IPS-20b (cell line): ENCODE data around the gene DOC2B.
"Not testable (repeated sequence)": the region's sequence is repeated elsewhere in the genome, so short reads cannot be mapped to it uniquely, and the experiment has no call there.

ENCODE experiments used
- H3K27ac ChIP-seq: one replicate; pipeline ENCODE4 v1.5.1; 2013; ENCODE audit warnings: low read length
- H3K27me3 ChIP-seq: 2 replicates; pipeline ENCODE4 v1.6.1; 2013; ENCODE audit warnings: mild to moderate bottlenecking, low read length, inconsistent platforms; ENCODE audit not compliant: insufficient read depth
- H3K36me3 ChIP-seq: 2 replicates; pipeline ENCODE4 v1.6.1; 2013; ENCODE audit warnings: low read depth, mild to moderate bottlenecking, inconsistent platforms, low read length, moderate library complexity; ENCODE audit not compliant: insufficient read depth
- H3K4me1 ChIP-seq: 2 replicates; pipeline ENCODE4 v1.6.1; 2013; ENCODE audit warnings: mild to moderate bottlenecking, control low read depth, inconsistent platforms, low read length, moderate library complexity; ENCODE audit not compliant: insufficient read depth
- H3K4me3 ChIP-seq: 2 replicates; pipeline ENCODE4 v1.5.1; 2013; ENCODE audit warnings: mild to moderate bottlenecking, low read length, inconsistent platforms
- H3K9ac ChIP-seq: 2 replicates; pipeline ENCODE4 v1.6.1; 2013; ENCODE audit warnings: low read depth, mild to moderate bottlenecking, inconsistent platforms, low read length, moderate library complexity
- H3K9me3 ChIP-seq: 2 replicates; pipeline ENCODE4 v1.6.1; 2013; ENCODE audit warnings: mild to moderate bottlenecking, low read depth, low read length, inconsistent platforms; ENCODE audit not compliant: insufficient read depth

DOC2B gene

DNA sequence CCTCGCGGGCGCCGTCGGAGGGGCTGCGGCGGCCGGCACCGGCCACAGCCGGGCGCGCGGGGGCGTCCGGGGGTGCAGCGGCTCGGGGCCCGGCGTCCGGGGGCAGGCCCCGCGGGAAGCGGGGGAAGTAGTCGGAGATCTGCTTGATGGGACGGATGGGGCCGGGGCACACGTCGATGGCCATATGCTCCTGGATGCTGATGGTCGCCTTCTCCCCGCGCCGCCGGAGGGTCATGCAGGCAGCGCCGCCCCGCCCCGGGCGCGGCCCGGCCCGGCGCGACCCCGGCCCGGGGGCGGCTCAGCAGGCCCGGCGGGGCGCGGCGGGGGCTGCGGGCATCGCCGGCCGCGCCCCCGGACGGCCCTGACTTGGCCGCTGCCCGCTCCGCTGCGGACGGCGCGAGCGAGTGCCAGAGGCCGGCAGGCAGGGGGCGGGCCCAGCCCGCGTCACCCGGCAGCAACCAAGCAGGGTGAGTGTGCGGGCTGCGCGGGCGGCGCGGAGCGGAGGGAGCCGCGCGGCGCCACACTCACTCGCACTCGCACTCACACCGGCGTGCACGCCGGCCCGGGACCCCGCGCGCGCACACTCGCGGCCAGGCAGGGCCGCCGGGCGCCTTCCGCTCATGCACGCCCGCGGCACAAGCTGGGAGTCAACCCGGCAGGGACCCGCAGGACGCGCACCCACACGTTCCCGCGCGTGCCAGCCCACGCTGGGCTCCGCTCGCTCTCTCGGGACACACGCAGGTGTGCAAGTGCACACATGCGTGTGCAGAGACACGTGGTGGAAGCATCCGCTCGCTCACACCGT lies at the start of gene DOC2B:
TSS of gene DOC2B (minus strand) at position 406 of the 805 bp plus-strand sequence. CDS start at position 235, 171 bp downstream.
- peak within 1 kb of the TSS; percentile 56; the same call in 1 of the 2 replicates for H3K4me3 ChIP-seq
- H3K36me3 ChIP-seq: no peaks in the 10 kb centered on the region
- no peaks in the 10 kb centered on the region for H3K9me3 ChIP-seq
- H3K27ac ChIP-seq: no peak within 1 kb of the TSS
- H3K9ac ChIP-seq: peak within 1 kb of the TSS; percentile 37; the same call in 1 of the 2 replicates
- peaks cover 81% of the 10 kb centered on the region for H3K27me3 ChIP-seq
- H3K4me1 ChIP-seq: peaks cover 7% of the 10 kb centered on the region; the same call in 1 of the 2 replicates

DNA sequence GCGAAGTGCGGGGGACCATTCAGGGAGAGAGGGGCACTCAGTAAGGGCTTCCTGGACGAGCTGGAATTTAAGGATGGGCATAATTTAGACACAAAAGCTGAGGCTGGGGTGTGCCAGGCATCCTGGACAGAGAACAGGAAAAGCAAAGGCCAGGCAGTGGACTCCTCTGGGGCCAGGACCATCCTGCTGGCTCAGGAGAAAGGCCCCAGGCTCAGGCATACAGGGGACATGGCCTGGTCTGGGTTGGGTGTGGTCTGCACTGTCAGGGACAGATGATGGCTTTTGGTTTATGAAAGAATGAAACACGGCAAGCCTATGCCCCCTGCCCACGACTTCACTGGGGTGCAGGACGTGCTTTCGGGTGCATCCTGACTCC lies 48.9 kb upstream of the DOC2B start:
- no peaks in the 10 kb centered on the region for H3K27me3 ChIP-seq

DNA sequence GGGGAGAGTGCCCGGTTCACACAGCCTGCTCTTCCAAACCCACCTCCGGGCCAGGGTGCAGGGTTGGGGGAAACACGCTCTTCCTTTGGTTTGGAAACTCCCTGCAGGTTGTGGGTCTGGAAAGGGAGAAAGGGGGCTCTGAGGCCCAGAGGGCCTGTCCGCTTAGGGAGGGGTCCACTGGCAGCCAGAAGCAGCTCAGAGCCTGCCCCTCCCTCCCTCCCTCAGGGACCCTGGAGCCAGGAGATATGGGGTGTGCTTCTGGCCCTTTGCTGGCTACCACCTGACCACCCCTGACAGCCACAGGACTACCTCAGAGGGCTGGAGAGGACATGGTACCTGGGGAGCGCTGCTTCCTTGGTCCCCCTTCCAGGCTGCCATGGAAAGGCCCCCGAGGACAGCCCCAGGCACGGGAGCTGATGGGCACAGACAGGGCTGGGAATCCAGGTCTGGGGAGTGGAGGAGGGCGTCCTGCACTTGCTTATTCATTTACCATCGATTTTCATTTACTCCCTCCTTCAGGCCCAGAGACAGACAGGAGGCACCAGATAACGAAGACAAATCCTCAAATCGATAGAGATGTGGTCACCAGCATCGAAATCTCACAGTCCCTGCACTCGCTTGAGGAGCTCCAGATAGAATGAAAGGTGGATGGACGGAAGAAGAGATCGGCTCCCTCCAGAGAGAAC lies 48.4 kb upstream of the DOC2B start:
- Histone ChIP-seq H3K27me3 (no peaks in the 10 kb centered on the region), H3K27ac (no peak overlapping the region), H3K9ac (no peak overlapping the region), H3K4me1 (no peaks in the 10 kb centered on the region), H3K36me3 (no peaks in the 10 kb centered on the region), H3K9me3 (no peaks in the 10 kb centered on the region), H3K4me3 (no peak overlapping the region)

More for the DNA sequence above, 48.9 kb upstream of the DOC2B start:
- Histone ChIP-seq H3K4me3 (no peak overlapping the region), H3K9me3 (no peaks in the 10 kb centered on the region), H3K4me1 (no peaks in the 10 kb centered on the region), H3K36me3 (no peaks in the 10 kb centered on the region), H3K27ac (no peak overlapping the region), H3K9ac (no peak overlapping the region)

DNA sequence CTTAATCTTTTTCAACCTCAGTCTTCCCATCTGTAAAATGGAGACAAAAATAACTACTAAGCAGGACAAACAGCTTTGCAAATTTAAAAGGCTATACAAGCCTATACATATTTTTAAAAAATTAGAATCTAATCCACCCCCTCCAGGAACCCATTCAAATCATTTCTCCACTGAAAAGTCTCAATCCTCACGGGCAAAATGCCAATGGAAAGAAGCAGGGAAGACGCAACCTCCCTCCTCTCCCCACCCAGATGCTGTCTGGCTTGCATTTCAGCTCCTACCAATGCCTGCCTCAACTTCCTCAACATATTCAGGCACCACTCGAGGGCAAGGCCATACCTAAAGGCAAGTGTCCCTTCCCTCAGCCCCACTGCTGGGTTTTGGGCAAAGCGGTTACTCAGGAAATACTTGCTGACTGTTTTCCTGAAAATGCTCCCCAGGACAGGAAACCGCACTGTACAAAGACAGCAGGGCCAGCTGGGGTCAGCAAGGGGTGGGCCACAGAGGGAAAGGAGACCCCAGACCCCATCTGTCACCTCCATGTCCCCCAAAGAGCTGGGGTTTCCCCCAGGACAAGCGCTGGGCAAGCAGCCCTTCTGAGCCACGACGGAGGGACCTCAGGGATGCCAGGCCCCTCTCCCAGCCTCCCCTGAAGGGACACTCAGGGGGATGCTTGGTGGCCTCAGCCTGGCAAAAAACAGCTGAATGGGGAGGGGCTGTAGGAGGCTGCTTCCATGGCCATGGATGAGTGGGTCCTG lies 47.7 kb upstream of the DOC2B start:
- H3K4me1 ChIP-seq: no peaks in the 10 kb centered on the region
- H3K9ac ChIP-seq: no peak overlapping the region
- no peak overlapping the region for H3K27ac ChIP-seq
- H3K4me3 ChIP-seq: no peak overlapping the region
- no peaks in the 10 kb centered on the region for H3K27me3 ChIP-seq
- H3K9me3 ChIP-seq: no peaks in the 10 kb centered on the region
- H3K36me3 ChIP-seq: no peaks in the 10 kb centered on the region

DNA sequence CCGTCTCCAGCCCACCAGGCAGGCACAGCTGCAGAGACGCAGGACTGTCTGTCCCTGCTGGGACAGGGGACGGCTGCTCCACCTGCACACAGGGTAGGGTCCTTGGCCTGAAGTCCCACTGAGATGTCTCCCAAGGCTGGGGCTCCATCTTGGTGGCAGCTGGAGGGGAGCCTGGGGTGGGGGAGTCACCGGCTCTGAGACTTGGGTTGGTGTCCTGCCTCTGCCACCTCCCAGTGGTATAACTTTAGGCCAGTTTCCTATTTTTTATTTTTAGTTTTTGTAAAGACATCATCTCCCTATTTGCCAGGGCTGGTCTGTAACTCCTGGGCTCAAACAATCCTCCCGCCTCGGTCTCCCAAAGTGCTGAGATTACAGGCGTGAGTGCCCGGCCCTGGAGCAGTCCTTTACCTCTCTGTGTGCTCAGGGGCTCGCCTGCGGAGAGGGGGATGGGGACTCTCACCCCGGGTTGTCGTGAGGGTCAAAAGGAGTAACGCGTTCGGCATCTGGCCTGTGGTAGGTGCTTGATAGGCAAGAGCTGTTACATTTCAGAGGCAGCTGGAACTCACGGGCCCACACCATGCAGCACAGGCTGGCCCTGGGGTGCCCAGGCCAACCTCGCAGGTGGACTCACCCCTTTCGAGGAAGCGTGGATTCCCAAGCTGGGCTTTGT lies 46.6 kb upstream of the DOC2B start:
- no peaks in the 10 kb centered on the region for H3K36me3 ChIP-seq
- no peaks in the 10 kb centered on the region for H3K4me1 ChIP-seq
- H3K27me3 ChIP-seq: no peaks in the 10 kb centered on the region
- no peak overlapping the region for H3K27ac ChIP-seq
- no peak overlapping the region for H3K9ac ChIP-seq
- H3K4me3 ChIP-seq: no peak overlapping the region
- no peaks in the 10 kb centered on the region for H3K9me3 ChIP-seq

DNA sequence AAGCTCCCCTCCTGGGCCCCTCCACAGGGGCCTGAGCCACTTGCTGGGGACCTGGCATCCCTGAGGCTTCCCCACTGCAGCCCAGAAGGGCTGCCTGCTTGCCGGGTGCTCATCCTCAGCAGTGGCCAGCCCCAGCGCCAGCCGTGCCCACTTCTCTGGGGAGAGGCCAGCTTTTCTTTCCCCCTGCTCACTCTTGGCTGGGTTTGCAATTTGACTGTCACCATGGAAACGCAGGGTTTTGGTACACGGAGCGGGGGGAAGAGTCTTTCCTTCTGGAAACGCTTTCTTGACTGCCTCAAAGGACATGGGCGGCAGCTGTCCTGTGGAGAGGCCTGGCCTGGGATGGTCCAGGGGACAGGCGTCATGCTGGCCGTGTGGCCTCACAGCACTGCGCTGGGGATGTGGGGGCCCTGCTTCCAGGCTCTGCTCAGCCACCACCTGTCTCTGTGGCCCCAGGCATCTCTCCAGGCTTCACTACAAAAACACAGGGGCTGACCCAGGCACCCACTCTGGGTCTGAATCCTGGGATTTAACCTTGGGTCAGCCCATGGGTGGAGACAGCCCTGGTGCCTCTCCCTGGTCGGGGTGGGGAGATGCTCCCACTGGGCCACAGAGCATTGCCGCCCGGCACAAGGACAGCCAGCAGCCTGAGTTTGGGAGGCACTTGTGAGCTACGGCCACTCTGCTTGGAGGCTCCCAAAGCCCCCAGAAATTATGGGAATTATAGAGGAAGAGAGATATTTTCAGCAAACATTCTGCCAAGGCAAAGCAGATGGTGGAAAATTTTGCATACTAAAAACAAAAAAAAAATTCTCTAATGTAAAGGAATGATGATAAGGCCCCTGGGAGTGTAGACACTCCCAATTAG lies 45.9 kb upstream of the DOC2B start:
- Histone ChIP-seq H3K36me3 (no peaks in the 10 kb centered on the region), H3K9me3 (no peaks in the 10 kb centered on the region), H3K4me1 (no peaks in the 10 kb centered on the region), H3K4me3 (no peak overlapping the region), H3K27ac (no peak overlapping the region), H3K27me3 (no peaks in the 10 kb centered on the region), H3K9ac (no peak overlapping the region)

DNA sequence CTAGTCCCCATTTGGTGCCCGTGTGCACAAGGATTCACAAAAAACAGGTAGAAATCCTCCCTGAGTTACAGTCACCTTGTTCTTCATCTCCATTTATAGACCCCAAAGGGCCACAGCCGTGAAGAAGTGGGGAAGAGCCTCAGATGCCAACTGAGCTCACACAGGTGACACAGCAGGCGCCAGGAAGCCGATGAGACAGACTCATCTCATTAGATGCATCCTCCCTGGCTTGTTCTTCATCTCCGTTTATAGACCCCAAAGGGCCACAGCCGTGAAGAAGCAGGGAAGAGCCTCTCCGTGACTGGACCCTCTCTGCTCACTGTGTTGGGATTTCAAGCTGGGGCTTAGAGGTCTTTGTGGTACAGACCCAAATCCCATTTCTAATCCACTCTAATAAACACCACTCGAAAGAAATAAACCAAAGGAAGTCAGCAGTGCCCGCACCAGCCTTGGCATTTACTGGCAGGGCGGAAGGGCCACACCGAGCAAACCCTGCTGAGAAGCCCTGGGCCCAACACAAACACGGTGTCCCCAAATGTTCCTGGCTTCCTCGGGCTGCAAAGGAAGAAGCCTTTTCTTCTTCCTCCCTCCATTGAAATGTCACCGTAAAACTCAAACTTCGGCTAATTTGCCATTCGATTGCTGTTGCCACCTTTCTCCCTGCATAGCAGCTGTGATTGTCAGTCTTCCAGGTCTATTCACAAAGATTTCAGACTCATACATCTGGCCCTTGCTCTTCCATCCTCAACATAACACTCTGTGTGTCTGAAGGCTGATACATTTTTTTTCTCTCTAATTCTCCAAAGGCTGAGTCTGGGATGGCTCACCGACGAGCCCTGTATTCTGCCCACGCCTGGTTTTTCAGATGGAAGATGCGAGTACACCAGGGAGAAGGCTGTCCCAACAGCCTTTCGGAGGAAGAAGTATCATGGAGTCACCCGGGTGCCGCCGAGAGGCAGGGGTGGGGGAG lies 44.9 kb upstream of the DOC2B start:
- no peaks in the 10 kb centered on the region for H3K36me3 ChIP-seq
- no peak overlapping the region for H3K27ac ChIP-seq
- no peaks in the 10 kb centered on the region for H3K9me3 ChIP-seq
- H3K4me3 ChIP-seq: no peak overlapping the region
- no peaks in the 10 kb centered on the region for H3K4me1 ChIP-seq
- no peak overlapping the region for H3K9ac ChIP-seq
- no peaks in the 10 kb centered on the region for H3K27me3 ChIP-seq

DNA sequence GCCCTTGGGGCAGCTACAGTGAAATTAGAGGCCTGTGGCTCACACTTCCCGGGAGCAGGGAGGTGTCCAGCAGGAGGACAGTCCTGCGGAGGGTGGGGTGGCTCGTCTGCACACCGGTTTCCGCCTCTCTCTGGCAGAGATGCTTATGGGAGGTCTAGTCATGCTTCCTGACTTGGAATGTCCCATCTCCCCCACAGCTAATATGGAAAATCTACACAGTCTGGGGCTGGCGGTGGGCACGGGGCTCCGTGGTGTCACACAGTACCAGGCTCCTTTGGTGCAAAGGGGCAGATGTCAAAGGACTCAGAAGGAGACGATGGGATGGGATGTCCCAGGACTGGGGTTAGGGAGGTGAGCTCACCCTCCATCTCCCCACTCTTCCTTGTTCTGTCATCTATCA lies 44.1 kb upstream of the DOC2B start:
- H3K27me3 ChIP-seq: no peaks in the 10 kb centered on the region

DNA sequence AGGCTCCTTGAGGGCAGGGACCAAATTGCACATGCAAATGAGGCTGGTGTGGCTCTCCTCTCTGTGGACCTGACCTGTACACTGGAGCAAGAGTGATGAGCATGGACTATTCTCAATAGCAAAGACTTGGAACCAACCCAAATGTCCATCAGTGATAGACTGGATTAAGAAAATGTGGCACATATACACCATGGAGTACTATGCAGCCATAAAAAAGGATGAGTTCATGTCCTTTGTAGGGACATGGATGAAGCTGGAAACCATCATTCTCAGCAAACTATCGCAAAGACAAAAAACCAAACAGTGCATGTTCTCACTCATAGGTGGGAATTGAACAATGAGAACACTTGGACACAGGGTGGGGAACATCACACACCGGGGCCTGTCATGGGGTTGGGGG lies 43.1 kb upstream of the DOC2B start:
- H3K4me1 ChIP-seq, H3K27me3 ChIP-seq, H3K9me3 ChIP-seq, H3K36me3 ChIP-seq, H3K4me3 ChIP-seq, H3K9ac ChIP-seq, H3K27ac ChIP-seq: not testable (repeated sequence)

More for the DNA sequence above, 44.1 kb upstream of the DOC2B start:
- H3K4me1 ChIP-seq: no peaks in the 10 kb centered on the region
- H3K9ac ChIP-seq: no peak overlapping the region
- no peaks in the 10 kb centered on the region for H3K9me3 ChIP-seq
- no peak overlapping the region for H3K27ac ChIP-seq
- H3K4me3 ChIP-seq: no peak overlapping the region
- no peaks in the 10 kb centered on the region for H3K36me3 ChIP-seq
